Neuron (in vitro differentiated cells): ENCODE measurements around the gene FOXF1.

Experiments
- H2AFZ ChIP-seq: one replicate; pipeline ENCODE4 v1.6.1; 2013; ENCODE audit warnings: low read depth, mild to moderate bottlenecking, inconsistent platforms, low read length, moderate library complexity
- H3K27me3 ChIP-seq: one replicate; pipeline ENCODE4 v1.6.1; 2013; ENCODE audit warnings: low read length; ENCODE audit not compliant: insufficient read depth
- H3K36me3 ChIP-seq: one replicate; pipeline ENCODE4 v1.6.1; 2013; ENCODE audit warnings: low read length; ENCODE audit not compliant: insufficient read depth
- H3K4me1 ChIP-seq: one replicate; pipeline ENCODE4 v1.6.1; 2013; ENCODE audit warnings: low read length; ENCODE audit not compliant: insufficient read depth
- H3K4me3 ChIP-seq: 2 replicates; pipeline ENCODE4 v1.5.1; 2013; ENCODE audit warnings: mild to moderate bottlenecking, low read length, moderate library complexity
- H3K9me3 ChIP-seq: one replicate; pipeline ENCODE4 v1.6.1; 2013; ENCODE audit warnings: low read length

Gene FOXF1

GRCh38 chr16:86479419-86479818 is 30.9 kb upstream of the FOXF1 start:
- H3K9me3 ChIP-seq, result peaks cover 2% of the 10 kb centered on the region
- H3K4me1 ChIP-seq, result no peaks in the 10 kb centered on the region
- no peak overlapping the region for H2AFZ ChIP-seq
- no peaks in the 10 kb centered on the region for H3K36me3 ChIP-seq
- H3K27me3 ChIP-seq, result peaks cover 54% of the 10 kb centered on the region
- H3K4me3 ChIP-seq, result no peak overlapping the region

- peaks cover 62% of the 10 kb centered on the region for H3K27me3 ChIP-seq
- no peaks in the 10 kb centered on the region for H3K4me1 ChIP-seq
- H3K4me3 ChIP-seq, result no peak overlapping the region
- H2AFZ ChIP-seq, result no peak overlapping the region
- H3K9me3 ChIP-seq, result peaks cover 4% of the 10 kb centered on the region
- no peaks in the 10 kb centered on the region for H3K36me3 ChIP-seq
These were observed 29.9 kb upstream of the FOXF1 start for GRCh38 chr16:86480444-86480843.

- Histone ChIP-seq H3K4me1 (no peaks in the 10 kb centered on the region), H3K36me3 (no peaks in the 10 kb centered on the region), H3K27me3 (peaks cover 60% of the 10 kb centered on the region), H2AFZ (no peak overlapping the region), H3K9me3 (peaks cover 4% of the 10 kb centered on the region), H3K4me3 (no peak overlapping the region)
These were observed 28.7 kb upstream of the FOXF1 start for GRCh38 chr16:86481607-86482006.

DNA sequence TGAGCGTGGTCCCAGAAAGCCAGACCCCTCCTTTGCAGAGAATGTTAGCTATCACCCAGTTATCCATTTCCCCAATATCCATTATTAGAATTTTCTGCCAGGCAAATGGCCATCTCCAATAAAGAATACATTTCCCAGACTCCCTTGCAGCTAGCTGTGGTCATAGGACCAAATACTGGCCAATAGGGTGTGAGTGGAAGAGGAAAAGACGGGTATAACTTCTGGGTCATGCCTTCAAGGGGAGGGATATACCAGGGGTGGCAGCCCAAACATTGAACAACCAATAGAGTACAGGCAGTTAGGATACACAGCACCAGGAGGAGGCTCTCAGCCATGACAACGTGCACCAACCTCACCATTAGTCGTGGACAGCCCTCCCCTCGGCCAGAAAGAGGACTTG is 26.1 kb upstream of the FOXF1 start:
- Histone ChIP-seq H3K4me1 (no peaks in the 10 kb centered on the region), H3K4me3 (no peak overlapping the region), H3K9me3 (peaks cover 4% of the 10 kb centered on the region), H2AFZ (no peak overlapping the region), H3K27me3 (peaks cover 57% of the 10 kb centered on the region), H3K36me3 (no peaks in the 10 kb centered on the region)

- Histone ChIP-seq H3K27me3 (peaks cover 59% of the 10 kb centered on the region), H3K36me3 (no peaks in the 10 kb centered on the region), H2AFZ (no peak overlapping the region), H3K4me3 (no peak overlapping the region), H3K4me1 (no peaks in the 10 kb centered on the region), H3K9me3 (peaks cover 4% of the 10 kb centered on the region)
These were observed 24.6 kb upstream of the FOXF1 start for GRCh38 chr16:86485746-86486145.

DNA sequence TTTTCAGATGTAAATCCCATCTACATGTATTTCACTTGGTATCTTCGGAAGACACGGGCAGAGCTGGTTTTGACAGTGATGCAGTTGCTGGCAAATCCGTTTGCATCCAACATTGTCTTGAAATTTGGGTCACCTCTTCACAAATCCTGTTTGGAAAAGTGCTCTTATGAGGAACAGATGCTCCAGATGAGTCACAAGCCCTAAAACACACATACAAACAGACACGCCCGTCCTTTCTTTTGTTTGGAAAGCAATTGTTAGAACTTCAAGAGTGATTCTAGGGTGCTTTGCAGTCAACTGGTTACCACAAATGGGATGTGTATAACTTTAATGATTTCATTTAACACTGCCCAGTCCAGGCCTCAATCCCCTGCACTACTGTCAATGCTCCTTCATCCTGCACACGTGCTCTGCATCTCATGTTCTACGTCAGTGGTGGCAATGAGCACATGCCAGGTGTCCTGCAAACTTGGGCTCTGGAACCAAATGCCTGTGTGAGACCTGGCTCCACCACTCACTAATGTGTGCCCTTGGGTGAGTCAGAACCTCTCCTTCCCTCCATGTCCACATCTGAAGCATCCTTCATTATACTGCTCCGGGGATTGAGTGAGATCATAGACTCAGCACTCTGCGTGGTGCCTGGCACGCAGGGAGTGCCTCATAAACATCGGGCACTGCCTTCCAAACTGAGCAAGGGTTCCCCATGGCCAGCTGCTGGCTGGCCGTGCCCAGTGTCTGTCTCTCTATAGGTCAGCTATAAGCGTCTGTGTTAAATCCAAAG is 19.3 kb upstream of the FOXF1 start:
- Histone ChIP-seq H3K36me3 (no peaks in the 10 kb centered on the region), H3K4me3 (no peak overlapping the region), H3K9me3 (no peaks in the 10 kb centered on the region), H3K27me3 (peaks cover 84% of the 10 kb centered on the region), H2AFZ (no peak overlapping the region), H3K4me1 (no peaks in the 10 kb centered on the region)

DNA sequence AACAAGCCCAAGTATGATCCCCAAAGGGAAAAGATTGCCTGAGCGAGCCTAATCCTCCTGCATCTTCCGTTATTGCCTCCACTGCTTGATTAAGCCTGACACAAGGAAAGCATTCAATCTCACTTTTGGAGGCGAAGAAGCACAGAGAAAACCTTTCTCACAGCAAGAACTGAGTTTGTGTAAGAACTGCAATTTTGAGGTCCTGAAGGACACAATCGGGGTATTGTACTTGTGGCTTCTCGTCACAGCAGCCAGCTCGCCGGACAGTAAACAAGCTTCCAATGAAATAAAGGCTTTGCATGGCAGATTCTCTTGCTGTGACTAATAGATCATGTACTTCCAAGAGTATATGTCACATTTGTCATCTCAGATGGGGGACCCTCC is 18.7 kb upstream of the FOXF1 start:
- Histone ChIP-seq H3K4me3 (no peak overlapping the region), H2AFZ (no peak overlapping the region), H3K27me3 (peaks cover 90% of the 10 kb centered on the region), H3K4me1 (no peaks in the 10 kb centered on the region), H3K9me3 (no peaks in the 10 kb centered on the region), H3K36me3 (no peaks in the 10 kb centered on the region)

DNA sequence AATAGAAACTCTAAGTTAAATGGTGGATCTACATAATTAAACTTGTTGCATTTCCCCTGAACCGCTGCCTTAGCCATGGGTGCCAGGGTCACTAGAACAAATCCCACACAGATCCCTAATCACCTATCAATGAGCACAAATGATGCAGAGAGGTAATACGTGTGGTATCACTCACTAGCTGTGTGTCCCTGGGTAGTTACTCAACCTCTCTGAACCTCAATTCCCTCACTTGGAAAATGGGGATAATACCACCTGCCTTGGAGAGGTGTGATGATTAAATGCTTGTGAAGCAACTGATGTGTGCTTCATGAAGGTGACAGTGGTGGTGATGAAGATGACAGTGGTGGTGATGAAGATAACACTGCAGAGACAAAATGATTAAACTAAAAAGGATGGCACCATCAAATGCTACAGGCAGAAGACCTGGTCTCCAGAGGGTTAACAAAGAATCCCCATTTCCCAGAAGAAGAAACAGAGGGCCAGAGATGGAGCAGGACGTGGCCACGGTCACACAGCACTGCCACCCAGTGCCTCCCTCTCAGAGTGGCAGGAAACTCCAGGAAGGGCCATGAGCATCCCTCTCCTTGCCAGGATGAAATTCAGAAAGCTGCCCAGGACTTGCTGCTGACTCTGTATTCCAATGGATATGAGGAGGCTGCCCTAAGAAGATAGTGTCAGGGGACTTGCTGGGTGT is 17.9 kb upstream of the FOXF1 start:
- Histone ChIP-seq H2AFZ (no peak overlapping the region), H3K27me3 (peaks cover 95% of the 10 kb centered on the region), H3K36me3 (no peaks in the 10 kb centered on the region), H3K4me3 (no peak overlapping the region), H3K9me3 (no peaks in the 10 kb centered on the region), H3K4me1 (no peaks in the 10 kb centered on the region)

DNA sequence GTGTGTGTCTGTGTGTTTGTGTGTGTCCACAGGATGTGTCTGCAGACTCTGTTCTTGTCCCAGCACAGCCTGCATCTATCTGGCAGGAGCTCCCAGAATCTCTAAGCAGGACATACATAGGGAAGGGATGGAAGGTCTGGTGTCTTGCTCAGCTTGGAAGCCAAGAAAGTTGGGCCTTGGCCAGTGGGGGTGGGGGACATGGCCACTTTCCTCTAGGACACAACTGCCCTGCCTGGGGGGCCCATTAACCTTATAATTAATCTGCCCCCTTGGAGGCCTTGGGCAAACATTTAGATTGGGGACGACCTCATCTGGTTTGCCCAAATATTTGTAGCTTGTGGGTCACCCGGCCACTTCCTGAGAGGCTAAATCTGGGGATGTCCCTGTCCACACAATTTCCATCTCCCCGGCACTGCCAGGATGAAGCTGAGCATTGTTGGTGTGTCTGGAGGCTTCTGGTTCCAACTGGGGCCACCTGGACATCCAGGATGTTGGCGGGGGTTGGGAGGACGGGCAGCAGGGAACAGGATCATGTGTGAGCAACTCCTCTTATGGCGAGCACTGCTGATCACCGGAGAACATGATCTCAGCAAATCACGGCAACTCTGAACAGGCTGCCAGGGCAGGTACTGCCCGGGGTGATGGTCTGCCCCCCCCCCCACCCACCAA is 17.2 kb upstream of the FOXF1 start:
- Histone ChIP-seq H3K36me3 (no peaks in the 10 kb centered on the region), H3K27me3 (peaks cover 97% of the 10 kb centered on the region), H3K4me3 (no peak overlapping the region), H3K9me3 (no peaks in the 10 kb centered on the region), H2AFZ (no peak overlapping the region), H3K4me1 (no peaks in the 10 kb centered on the region)

- Histone ChIP-seq H3K4me3 (no peak overlapping the region), H3K27me3 (peaks cover 97% of the 10 kb centered on the region), H3K4me1 (no peaks in the 10 kb centered on the region), H2AFZ (no peak overlapping the region), H3K36me3 (no peaks in the 10 kb centered on the region), H3K9me3 (no peaks in the 10 kb centered on the region)
These were observed 16.2 kb upstream of the FOXF1 start for GRCh38 chr16:86494039-86494564.

- Histone ChIP-seq H3K27me3 (peaks cover 97% of the 10 kb centered on the region), H3K4me3 (no peak overlapping the region), H3K4me1 (no peaks in the 10 kb centered on the region), H3K9me3 (no peaks in the 10 kb centered on the region), H2AFZ (no peak overlapping the region), H3K36me3 (no peaks in the 10 kb centered on the region)
These were observed 15.6 kb upstream of the FOXF1 start for GRCh38 chr16:86494565-86495356.

DNA sequence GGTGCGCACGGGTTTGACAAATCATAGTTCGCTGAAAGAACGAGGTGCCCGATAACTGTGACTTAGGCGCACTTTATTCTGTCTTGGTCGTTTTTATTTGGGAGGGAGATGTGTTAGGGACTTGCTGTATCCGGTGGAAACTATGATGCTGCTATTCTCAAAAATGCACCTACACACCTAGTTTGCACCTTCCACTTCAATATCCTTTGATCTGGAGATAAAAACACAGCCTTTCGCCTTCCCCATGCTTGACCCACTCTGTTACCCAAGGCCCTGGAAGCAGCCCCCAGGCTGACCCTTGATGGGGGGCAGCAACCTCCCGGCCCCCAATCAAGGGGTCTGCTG is 15.0 kb upstream of the FOXF1 start:
- no peak overlapping the region for H3K4me3 ChIP-seq
- H3K27me3 ChIP-seq, result peaks cover 97% of the 10 kb centered on the region
- H2AFZ ChIP-seq, result no peak overlapping the region
- H3K9me3 ChIP-seq, result no peaks in the 10 kb centered on the region
- no peaks in the 10 kb centered on the region for H3K4me1 ChIP-seq
- H3K36me3 ChIP-seq, result no peaks in the 10 kb centered on the region
